HG02623 (cell line): Measurements from ENCODE around the gene CCDC92.
"Not testable (repeated sequence)": the region's sequence is repeated elsewhere in the genome, so short reads cannot be mapped to it uniquely, and the experiment has no call there.

Experiments
- ATAC-seq: cut with Tn5 transposase; IDR thresholded peaks from one replicate; pipeline ENCODE4 v1.9.1; 2021; ENCODE audit warnings: moderate library complexity; ENCODE audit not compliant: unreplicated experiment

CCDC92 gene

DNA sequence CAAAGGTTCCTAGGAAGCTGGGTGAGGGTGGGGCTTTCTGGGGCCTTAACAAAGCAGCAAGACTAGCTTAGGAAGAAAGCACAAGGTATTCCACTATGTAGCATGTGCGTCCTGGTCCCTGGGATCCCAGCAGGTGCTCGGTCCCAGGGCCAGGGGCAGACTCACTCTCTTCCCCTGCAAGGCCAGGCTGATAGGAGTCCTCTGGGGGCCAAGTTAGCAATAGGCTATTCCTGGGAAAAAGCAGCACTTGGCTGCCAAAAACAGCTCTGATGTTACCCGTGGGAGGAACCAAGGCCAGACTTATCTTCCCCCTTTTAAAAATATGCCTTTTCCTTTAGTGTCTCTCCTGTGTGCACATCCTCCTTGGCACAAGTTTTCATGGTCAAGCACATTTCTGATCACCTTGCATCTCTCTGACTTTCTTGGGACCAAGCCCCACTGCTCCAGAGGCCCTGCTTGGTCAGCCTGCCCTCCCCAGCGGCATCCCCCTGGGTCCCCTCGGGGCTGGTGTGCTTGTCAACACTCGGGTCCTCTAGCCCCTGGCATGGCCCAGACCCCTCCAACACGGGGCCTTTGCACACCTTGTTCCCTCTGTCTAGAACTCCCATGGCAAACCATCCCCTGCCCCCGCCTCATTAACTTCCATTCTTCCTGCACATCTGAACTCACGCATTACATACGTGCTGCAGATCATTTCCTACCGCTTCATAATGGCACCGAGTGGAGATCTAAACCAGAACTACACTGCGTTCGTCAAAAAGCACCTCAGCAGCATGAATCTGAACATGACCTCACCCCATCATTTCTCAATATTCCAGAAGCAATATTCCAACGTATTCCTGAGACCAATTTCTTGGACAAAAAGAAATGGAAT is 21.9 kb downstream of the CCDC92 start:
- no peak for ATAC-seq

DNA sequence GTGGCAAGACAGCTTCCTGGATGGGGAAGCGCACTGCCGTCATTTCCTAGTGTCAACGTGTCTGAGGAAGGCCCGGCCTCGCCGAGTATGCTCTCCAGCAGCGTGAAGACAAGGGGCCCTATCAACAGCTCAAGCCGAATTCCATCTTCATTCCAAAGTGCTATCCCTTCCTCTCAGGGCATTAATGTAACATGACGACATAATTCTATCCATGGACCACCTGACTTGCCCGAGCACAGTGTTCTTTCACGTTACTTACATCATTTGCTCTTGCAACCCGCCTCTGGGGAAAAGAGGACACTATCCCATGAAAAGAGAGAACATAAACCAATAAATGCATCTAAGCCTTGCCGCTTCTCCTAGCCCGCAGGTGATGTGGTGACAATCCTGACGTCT is 22.9 kb downstream of the CCDC92 start:
- no peak for ATAC-seq

DNA sequence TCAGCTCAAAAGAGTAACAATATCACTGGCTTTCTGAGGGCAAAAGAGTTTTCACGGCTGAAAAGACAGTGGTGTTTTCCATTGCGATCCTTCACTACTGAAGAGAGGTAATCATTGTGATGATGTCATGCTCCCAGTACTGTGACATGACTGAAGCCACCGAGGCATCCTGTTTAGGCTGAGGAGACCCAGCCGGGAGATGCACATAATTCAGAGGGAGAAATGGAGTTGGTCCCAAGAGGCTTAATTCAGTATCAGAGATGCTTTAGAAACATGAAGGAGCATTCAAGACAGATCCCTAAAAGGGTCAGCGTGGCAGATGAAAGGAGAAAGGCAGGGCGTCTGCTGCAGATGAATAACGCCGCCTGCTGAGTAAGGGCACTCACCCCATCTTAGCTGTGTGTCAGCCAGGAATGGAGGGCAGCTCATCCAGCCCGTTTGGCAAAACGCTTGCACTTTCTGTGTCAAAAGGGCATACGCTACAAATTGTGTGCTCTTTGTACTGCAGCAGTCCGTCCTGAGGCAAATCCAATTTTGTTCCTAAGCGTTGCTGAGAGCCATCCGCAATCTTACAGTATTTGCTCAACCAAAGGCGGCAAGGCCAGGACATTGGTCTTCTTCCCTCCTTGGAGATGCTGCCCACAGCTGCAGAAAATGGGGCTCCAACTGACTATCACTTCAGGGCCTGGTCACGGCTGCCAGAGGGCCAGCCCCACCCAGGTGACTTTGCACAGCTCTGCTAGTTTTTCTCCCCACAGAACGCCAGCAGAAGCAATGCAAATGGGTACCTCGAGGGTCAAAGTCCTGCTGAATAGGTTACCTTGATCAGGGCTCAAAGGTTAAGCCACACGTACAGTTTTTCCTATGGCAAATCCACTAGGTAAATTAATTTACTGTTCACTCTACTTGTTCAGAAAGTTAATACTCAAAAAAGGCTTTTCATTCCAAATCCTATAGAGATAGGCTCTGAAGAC is 23.5 kb downstream of the CCDC92 start:
- no peak for ATAC-seq

DNA sequence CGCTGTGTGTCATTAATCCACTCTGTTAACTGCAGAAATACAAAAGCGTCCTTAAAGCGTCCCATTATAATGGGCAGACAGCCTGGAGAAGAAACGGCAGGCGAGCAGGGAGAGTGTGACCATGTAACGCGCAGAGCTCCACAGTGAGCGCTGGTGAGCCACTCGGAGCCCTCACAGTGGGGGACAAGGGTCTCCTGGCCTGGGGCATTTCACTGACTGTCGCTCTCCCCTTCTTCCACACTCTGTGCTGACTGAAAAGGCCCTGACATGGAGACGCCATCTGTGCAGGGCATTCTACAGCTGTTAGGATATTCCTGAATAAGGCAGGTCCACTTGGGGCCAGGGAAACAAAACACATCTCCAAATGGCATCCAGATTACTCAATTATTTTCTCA is 24.2 kb downstream of the CCDC92 start:
- no peak for ATAC-seq

DNA sequence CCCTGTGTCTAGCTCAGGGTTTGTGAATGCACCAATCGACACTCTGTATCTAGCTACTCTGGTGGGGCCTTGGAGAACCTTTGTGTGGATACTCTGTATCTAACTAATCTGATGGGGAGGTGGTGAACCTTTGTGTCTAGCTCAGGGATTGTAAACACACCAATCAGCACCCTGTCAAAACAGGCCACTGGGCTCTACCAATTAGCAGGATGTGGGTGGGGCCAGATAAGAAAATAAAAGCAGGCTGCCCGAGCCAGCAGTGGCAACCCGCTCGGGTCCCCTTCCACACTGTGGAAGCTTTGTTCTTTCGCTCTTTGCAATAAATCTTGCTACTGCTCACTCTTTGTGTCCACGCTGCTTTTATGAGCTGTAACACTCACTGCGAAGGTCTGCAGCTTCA is 25.1 kb downstream of the CCDC92 start:
- ATAC-seq, result not testable (repeated sequence)

DNA sequence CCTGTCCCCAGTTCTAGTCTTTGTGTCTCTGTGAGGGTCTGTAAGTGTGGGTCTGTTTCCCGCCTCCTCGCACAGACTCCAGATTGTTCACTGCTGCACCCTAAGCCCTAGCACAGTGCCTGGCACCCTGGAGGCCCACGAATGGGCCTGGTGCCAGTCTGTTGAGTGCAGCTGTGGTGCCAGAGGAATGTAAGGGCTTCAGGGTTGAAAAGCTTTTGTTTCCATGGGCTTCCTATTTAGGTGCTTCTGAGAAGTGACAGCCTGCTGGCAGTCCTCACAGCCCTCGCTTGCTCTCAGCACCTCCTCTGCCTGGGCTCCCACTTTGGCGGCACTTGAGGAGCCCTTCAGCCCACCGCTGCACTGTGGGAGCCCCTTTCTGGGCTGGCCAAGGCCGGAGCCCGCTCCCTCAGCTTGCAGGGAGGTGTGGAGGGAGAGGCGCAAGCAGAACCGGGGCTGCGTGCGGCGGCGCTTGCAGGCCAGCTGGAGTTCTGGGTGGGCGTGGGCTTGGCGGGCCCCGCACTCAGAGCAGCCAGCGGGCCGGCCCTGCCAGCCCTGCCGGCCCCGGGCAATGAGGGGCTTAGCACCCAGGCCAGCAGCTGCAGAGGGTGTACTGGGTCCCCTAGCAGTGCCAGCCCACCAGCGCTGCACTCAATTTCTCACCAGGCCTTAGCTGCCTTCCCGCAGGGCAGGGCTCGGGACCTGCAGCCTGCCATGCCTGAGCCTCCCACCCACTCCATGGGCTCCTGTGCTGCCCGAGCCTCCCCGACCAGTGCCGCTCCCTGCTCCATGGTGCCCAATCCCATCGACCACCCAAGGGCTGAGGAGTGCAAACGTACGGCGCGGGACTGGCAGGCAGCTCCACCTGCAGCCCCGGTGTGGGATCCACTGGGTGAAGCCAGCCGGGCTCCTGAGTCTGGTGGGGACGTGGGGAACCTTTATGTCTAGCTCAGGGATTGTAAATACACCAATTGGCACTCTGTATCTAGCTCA is 25.8 kb downstream of the CCDC92 start:
- ATAC-seq, result not testable (repeated sequence)

DNA sequence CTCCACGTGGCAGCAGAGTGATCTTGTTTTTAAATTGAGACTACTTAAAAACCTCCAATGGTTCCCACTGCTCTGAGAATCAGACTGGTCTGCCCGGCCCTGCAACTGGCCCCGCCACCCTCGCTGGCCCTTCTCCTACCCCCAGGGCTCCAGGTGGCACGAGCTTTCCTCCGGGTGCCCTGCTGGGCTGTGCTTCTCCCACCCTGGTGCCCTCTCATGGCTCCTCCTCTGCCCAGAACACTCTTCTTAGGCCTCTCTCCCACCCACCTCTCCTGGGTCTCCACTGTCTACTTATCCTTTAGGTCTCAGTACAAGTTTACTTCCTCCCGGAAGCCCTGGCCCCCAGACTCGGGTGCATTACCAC is 26.5 kb downstream of the CCDC92 start:
- ATAC-seq, result no peak

DNA sequence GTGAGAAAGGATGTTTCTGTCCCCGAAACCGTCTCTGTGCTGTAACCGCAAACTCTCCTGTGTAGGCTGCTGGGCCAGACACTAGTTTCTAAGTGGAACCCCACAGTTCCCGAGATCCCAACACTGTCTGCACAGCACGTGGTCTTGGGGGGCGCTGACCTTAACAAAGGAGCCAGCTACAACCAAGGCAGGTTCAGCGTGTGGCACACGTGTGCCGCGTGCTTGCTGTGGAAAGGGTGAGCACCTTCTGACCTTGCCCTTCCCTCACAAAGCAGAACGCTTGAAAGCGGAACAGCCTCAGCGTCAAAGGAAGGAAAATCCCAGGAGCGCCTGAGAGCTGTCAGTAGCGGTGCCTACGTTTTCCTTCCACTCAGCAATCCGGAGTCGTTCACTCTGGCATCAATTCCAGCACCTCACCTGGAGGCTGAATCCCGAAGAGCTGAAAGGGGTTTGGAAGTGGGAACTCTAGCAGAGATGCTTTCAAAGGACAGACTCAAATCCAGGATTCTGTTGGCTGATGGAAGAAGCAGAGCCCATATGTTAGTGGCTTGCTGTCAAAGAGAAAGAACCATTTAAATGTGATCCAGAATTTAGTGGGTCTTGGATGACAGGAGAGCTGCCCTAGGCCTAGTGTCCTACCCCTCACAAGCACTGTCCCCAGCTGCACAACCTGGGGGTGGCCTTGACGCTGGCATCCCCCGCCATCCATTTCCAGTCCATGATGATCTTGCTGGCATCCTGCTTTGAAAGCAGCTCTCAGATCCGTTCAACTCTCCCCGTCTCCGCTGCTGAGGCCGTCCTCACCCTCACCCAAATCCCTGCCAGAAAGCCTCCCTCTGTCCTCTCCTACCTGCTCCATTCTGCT is 27.1 kb downstream of the CCDC92 start:
- no peak for ATAC-seq

DNA sequence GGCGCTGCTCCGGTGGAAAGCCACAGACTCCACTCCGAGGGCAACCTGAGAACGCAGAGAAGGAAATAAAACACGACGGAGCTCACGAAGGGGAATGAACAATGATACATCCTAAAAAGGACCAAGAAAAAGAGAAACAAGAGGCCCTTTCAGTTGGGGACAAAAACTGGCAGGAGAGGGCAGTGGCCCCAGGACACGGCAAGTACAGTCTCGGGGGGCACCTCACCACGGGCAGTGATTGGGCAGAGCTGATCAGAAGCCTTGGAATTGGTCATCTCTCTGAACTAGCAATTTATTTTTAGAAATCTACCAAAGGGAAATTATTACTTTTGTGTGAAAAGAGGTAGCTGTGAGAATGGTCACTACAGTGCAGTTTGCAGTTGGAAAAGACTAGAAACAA is 27.9 kb downstream of the CCDC92 start:
- ATAC-seq, result no peak

DNA sequence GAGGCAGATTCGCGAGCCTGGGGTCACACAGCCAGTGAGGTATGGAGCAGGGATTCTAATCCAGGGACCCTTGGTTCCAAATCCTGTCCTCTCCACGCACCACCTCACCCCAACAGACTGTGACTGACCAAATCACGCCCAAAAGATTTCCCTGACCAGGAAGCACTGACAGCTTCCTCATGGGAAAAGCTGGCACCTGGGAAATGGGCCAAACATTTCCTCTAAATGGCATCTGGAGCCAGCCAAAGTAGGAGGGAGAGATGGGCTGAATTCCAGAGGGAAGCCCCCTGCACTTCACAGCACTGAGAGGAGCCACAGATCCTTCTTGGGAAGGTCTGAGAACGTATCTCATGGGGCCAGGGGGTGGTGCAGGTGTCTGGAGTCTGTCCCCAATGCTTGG is 28.8 kb downstream of the CCDC92 start:
- ATAC-seq, result no peak

DNA sequence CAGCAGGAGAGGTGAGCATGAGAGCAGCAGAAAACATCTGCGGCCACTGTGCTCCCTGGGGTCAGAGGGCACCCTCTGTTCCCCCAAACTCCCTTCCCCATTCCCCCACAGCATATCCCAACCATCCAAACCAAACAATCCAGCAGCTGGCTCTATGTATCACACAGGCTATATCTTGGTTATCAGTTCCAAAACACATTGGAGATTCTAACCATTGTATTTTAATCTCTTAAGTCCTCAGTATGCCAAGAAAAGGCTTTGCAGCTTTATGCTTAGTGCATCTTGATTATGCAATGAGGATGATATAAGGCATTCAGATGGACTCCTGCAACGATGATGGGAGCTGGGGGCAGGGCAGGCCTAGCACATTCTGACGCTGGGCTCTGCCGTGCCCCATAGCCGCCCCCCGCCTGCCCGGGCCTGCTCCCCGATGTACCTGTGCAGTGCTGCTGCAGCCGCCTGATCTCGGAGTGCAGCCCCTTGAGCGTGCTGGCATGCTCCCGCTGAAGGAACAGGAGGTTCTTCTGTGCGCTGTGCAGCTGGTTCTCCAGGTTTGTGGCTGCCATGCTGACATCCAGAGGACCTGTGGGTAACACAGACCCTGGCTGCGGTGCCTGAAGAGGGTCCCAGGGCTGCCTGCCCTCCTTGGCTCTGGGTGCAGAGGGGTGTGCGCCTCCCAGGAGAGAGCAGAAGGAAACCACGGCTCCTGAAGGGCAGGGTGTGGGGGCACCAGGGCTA is 29.6 kb downstream of the CCDC92 start:
- ATAC-seq, result no peak

DNA sequence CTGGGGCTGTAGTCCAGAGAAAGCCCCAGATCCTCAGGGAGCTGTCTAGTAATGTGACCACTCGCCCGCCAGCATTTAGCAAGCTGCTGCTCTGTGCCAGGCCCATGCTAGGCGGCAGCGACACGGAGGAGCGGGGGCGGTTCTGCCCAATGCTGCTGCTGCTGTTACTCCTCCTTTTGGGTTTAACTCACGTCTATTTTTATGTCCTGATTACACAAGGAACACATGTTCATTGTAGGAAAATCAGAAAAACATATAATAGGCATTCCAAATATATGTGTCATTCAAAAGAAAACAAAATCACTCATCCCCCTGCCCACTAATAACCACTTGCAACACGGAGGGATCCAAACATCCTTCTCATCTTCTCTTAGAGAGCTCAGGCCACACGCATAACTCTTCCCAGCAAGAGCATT is 30.4 kb downstream of the CCDC92 start:
- ATAC-seq, result no peak

DNA sequence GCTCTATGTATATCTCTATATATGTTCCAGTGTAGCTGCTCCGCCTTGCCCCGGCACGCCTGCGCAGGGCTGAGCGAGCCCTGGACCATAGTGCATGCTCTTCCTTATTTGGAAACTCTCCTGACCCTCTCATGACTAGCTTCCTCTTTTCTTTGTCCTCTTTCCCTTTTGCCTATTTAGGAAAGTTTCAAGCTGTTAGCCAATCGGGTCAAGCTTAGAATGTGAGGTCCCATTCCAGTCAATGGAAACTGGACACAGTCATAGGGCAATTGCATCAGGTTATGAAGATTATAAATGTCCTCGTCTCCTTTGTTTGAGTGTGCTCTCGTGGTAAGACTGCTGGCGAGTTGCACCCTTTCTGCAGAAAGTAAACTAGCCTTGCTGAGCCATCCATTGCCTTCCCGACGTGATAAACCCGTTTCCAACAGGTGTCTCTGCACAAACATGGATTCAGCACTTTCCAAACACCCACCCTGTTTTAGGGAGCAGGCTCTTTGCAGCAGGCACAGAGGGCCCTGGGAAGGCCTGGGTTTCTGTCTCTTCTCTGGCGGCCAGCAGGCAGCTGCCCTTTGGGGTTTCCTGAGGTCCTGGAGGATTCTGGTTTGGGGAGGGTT is 30.9 kb downstream of the CCDC92 start:
- no peak for ATAC-seq

DNA sequence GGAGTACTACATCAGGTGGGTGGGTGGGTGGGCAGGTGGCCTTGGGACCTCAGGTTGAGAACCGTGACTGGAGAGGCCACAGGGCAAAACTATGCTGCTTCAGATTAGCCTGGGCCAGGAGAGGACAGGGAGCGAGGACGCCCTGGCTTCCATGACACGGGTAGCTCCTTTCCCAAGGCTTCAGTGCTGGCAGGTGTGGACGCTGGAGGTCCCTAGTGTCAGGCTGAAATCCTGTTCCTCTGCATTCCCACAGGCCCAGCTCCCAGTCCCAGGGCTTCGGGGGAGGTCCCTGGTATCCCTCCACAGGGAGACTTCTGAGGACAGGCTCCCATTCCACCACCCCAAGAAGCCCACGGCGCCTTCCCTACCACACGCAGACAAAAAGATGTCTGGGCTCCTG is 31.6 kb downstream of the CCDC92 start:
- no peak for ATAC-seq

DNA sequence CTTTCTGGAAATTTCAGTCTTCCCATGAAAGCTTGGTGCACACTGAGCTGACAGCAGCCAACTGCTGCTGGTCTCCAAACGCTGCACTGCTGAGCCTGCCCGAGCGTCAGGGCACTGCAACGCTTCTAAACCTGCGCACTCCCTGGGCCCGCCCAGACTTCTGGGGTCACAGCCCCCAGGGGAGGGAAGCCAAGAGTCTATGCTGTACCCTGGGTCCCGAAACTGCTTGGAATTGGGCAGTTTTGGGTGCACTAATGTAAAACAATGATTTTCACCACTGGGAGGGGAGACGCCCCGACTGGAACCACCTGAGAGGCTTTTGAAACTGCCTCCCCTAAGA is 32.0 kb downstream of the CCDC92 start:
- ATAC-seq, result no peak

DNA sequence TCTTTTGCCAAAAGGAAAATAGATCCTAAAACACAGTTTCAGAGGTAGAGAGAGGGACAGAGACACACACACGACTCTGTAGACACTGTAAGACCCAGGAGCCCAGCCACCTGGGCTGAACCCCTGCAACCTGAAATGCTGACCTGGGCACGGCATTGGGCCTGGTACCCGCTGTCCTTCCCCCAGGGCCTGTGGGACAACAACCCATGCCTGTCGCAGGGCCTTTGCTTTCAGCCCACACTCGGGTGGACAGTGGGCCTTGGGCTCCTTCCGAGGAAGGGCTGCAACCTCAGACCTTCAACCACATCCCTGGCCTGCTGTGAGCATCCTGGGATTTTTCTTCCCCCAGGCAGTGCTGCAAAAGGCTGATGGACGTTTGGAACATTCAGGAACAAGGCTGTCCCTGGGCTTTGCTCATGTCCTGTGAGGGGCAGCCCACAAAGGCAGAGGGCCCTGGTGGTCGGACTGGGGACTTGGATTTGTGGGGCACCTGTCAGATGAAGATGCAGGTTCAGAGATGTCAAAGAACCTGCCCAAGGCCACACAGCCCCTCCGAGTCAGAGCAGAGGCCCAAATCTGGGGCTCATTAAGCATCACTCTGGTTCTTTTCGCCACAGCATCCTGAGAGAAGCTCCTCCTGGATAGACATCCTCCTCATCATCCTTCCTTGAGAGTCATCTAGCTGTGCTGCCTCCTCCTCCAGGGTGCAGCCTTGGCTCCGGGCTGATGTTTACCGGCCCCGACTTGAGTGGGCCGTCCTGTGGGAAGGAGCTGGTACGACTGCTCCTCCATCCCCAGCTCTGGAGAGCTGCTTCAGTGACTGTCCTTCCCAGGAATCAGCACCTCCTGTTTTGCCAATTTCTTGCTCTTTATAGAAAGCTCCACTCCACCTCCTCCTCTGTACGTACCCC is 32.7 kb downstream of the CCDC92 start:
- ATAC-seq, result no peak

DNA sequence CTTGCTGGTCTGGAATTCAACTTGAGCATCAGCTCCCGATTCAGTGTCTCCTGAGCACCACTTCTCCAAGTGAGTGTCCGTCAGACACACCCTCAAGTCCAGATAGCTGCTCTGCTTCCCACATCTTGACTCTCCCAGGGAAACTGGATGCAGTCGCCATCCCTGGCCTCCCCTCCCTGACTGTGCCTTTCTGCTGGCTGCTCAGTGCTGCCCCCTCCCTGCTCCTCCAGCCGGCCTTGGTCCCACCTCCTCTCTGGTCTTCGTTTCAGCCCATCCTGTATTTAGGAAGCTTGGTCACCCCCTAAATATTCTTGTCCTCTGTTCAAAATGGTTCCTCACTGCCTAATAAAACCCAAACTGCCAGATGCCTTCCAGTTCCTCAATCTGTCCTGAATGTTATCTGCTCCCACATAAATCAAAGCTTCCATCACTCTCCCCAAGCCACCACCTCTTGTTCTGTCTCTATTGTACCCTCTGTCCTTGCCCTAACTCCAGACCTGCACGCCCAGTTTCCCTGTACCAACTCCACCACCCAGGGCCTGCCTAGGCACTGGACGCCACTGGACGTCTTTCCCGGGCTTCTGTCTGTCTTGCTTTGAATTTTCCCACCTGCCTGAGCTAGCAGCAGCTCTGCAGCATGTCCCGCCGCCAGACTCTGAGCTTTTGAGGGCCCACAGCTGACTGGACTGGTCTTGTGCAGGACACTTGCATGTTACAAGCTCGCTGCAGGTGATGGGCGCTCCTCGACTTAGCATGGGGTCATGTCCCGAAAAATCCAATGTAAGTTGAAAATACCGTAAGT is 33.8 kb downstream of the CCDC92 start:
- no peak for ATAC-seq
